LNCAP (cell line): ENCODE measurements around the gene CDC45.

ENCODE experiments used
- CTCF ChIP-seq: fragments of 450-650 bp; IDR thresholded peaks from 2 replicates; pipeline ENCODE4 v1.5.1; 2017; ENCODE audit warnings: mild to moderate bottlenecking

Gene CDC45

DNA sequence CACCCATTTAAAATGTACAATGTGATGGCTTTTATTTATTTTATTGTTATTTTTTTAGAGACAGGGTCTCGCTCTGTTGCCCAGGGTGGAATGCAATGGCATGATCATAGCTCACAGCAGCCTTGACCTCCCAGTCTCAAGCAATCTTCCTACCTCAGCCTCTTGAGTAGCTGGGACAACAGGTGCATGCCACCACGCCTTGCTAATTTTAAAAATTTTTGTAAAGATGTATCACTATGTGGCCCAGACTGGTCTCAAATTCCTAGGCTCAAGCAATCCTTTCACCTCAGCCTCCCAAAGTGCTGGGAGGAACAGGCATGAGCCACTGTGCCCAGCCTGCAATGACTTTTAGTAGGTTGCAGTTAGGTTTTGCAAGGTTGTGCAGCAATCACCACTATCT, 30.2 kb downstream of the CDC45 start:
- TF ChIP-seq CTCF: no peak

DNA sequence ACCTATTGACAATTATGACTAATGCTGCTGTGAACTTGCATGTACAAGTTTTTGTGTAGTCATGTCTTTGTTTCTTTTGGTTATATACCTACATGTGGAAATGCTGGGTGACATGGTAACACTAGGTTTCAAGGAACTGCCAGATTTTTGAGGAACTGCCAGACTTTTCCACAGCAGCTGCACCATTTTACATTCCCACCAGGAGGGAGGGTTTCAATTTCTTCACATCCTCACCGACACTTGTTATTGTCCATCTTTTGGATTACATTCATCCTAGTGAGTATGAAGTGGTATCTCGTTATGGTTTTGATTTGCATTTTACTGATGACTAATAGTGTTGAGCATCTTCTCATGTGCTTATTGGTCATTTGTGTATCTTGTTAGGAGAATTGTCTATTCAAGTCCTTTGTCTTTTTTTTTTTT, 31.2 kb downstream of the CDC45 start:
- TF ChIP-seq CTCF: no peak

- no peak for TF ChIP-seq CTCF
These were observed 34.1 kb downstream of the CDC45 start for GRCh38 chr22:19513823-19514222.

GRCh38 chr22:19514831-19515565, 35.3 kb downstream of the CDC45 start:
- TF ChIP-seq CTCF: no peak

GRCh38 chr22:19515654-19516377, 36.1 kb downstream of the CDC45 start:
- TF ChIP-seq CTCF: no peak

DNA sequence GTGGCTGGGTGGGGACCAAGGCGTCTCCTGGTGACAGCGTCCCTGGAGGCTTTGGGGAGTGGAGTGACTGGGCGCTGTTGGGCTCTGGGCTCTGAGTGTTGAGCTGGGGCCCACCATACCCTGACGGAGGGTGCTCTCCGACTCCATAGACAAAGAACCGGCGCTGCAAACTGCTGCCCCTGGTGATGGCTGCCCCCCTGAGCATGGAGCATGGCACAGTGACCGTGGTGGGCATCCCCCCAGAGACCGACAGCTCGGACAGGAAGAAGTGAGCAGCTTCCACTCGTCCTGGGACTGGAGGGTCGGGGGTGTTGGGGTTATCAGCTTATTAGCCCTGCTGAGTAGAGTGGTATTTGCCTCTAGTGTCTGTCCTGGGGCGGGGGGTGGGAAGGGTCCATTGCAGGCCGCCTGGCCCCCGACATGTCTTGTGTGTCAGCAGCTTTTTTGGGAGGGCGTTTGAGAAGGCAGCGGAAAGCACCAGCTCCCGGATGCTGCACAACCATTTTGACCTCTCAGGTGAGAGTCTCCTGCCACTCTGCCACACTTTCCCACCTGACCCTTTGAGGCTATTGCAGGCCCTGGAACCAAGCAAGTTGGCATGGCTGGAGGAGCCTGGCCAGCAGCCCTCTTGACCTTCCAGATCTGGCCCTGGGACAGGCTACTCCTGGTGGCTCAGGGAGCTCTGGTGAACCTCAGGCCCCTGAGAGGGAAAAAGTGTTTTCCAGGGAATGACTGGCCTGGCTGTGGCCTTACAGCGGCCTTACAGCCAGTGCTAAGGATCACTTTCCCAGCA, 36.9 kb downstream of the CDC45 start:
- TF ChIP-seq CTCF: no peak

GRCh38 chr22:19517171-19517500, 37.4 kb downstream of the CDC45 start:
- TF ChIP-seq CTCF: no peak
